WI38 (cell line): ENCODE results near the gene OLFML2B.

ENCODE experiments used
- H3K4me3 ChIP-seq: 2 replicates; pipeline ENCODE4 v1.5.1; 2011; ENCODE audit warnings: low read depth, mild to moderate bottlenecking, control low read depth, low read length
- CTCF ChIP-seq: IDR thresholded peaks from 2 replicates; pipeline ENCODE4 v1.5.1; 2012; ENCODE audit warnings: low read depth, mild to moderate bottlenecking, control low read depth, low read length

OLFML2B gene

GRCh38 chr1:162008799-162009198 is 14.9 kb downstream of the OLFML2B start:
- TF ChIP-seq CTCF, result no peak
- H3K4me3 ChIP-seq, result no peak overlapping the region

DNA sequence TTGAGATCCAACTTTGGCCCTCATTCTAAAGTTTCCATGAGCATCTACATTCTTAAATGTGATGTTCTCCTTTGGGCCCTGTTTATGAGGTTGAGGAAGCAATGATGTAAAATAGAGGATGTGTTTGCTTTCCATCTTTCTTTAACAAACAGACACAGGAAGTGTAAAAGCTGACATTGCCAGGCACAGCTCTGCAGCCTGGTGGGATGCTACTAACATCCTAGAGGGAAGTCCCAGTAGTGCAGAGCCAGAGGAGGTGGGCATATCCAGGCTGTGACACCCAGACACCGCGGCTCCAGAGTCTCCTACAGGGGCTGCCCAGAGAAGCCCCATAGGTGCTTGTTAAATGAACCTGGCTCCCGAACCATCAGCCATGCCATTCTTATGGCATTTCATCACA is 16.2 kb downstream of the OLFML2B start:
- no peak for TF ChIP-seq CTCF
- no peak overlapping the region for H3K4me3 ChIP-seq

DNA sequence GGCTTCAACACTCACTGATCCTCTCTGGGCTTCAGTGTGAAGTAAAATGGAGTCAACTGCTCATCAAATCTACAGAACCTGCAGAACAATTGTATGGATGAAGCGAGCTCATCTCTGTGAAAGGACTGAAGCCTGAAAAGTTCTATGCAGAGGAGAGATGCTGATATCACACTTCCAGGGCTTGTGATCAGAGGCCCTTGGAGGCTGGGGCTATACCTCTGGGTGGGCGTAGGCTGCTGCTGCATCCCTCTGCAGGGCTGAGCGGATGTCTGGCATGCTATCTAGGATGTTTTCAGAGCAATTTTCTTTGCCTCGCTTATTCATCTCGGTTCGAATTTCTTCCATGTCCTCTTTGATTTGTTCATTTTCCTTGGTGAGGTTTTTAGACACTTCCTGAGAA is 17.6 kb downstream of the OLFML2B start:
- no peak overlapping the region for H3K4me3 ChIP-seq
- no peak for TF ChIP-seq CTCF

DNA sequence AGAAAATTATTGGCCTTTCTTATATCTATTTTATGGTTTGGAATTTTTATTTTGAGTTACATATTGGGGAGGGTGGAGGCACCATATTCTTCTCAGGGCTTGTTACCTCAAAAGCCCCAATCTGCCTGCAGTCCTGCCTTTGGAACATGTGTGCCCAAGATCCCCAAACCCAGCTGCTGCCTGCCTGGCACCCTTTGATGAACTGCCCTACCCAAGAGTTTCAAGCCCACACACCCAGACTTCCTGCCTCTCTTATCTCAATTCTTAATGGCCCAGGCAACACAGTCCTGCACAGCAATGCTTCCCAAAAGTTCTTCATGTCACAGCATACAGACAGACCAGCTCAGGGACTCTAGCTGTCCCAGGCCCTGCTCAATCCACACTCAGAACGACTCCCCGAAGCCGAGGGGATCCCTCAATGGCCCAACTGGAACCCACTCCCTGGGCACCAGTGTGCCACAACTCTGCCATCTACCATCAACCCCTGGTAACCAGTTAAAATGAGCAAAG is 19.2 kb downstream of the OLFML2B start:
- no peak for TF ChIP-seq CTCF
- H3K4me3 ChIP-seq, result no peak overlapping the region

- no peak overlapping the region for H3K4me3 ChIP-seq
- TF ChIP-seq CTCF, result no peak
Observed at GRCh38 chr1:162003830-162004215, 19.8 kb downstream of the OLFML2B start.

DNA sequence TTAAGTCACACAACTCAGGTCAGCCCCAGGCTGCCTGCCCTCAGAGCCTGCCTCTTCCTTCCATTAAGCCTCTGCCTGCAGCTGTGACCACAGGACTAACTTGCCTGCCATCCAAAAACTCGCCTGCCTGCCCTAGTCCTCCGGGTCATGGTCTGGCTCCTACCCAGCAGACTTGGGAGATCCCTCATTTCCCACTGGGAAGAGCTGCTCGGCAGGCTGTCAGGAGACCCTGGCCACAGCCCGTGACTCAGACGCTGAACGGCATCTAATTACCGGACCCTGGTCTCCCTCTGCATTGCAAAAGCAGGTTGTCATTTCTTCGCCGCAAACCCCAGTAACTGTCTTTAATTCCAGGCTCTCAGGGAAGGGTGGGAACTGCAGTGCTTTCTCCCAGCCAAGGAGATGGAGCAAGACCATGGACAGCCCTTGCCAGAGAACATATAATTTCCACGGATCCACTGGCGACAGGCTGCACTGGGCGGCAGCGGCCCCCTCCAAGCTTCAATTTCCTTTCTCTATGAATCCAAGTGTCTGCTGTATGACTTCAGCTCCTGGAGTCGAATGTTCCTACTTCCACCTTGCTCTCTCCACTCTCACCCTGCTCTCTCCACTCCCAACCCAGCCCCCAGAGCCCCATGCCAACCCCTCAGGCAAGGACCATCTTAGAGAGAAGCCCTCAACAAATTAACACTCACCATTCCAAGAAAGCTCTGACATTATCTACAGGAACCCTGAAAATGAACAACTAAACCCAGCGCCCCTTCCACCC is 20.4 kb downstream of the OLFML2B start:
- no peak overlapping the region for H3K4me3 ChIP-seq
- no peak for TF ChIP-seq CTCF

GRCh38 chr1:162000053-162000420 is 23.6 kb downstream of the OLFML2B start:
- no peak overlapping the region for H3K4me3 ChIP-seq

More at GRCh38 chr1:162000053-162000420, 23.6 kb downstream of the OLFML2B start:
- no peak for TF ChIP-seq CTCF
